A549 (cell line): ENCODE measurements around the gene IFNA14. TPM values are rescaled to one million over a fixed set of nuclear protein-coding genes. Genes with fewer than 3 reads are reported as not detected.

Experiments used
- ATAC-seq, 2 experiments: fragments of 200-7000 bp in 1 of 2; fragments of >200 bp in 1 of 2; cut with Nextera tagmentation in 1 of 2; cut with Tn5 transposase in 1 of 2; 3 replicates each; pipeline versions ENCODE4 v1.8.0 to v1.9.1; 2018 to 2020; ENCODE audit warnings: mild to moderate bottlenecking in 1 of 2, moderate library complexity in 1 of 2
- CTCF ChIA-PET: fragments of 300-600 bp; sonication (Branson Sonifier 250); formaldehyde crosslinking; extraction: SDS; loops from one replicate; lab custom pipeline; 2021; ENCODE audit warnings: antibody characterized with exemption, inconsistent platforms; lab: Yijun Ruan, JAX
- POLR2A ChIA-PET: fragments of 350-600 bp; formaldehyde crosslinking; extraction: SDS; loops from one replicate; lab custom pipeline; 2021; ENCODE audit warnings: antibody characterized with exemption, inconsistent platforms; lab: Yijun Ruan, JAX
- DNase-seq, 2 experiments: peaks; one replicate each; pipeline versions ENCODE4 v3.0.0 to v3.0.0-alpha.2; 2011 to 2016; ENCODE audit warnings: low read depth in 1 of 2, low spot score in 1 of 2
- FAIRE-seq: peaks from 2 replicates; lab custom pipeline; 2011; peaks lifted over from hg19 to GRCh38; lab: Jason Lieb, UNC
- H3K27ac ChIP-seq, 2 experiments: fragments of >200 bp; sonication (Bioruptor Twin); formaldehyde crosslinking; 3 replicates each; pipeline ENCODE4 v1.5.1; 2016 to 2017
- H3K4me1 ChIP-seq: fragments of >200 bp; sonication (Bioruptor Twin); formaldehyde crosslinking; 3 replicates; pipeline ENCODE4 v1.6.1; 2016
- H3K4me2 ChIP-seq: fragments of >200 bp; sonication (Bioruptor Twin); formaldehyde crosslinking; 3 replicates; pipeline ENCODE4 v1.6.1; 2016
- H3K4me3 ChIP-seq: fragments of >200 bp; sonication (Bioruptor Twin); formaldehyde crosslinking; 3 replicates; pipeline ENCODE4 v1.5.1; 2016
- H3K9me3 ChIP-seq: fragments of >200 bp; sonication (Bioruptor Twin); formaldehyde crosslinking; 3 replicates; pipeline ENCODE4 v1.6.1; 2016
- ATOH8 ChIP-seq: fragments of 250-450 bp; sonication (Bioruptor Pico); IDR thresholded peaks from 2 replicates; pipeline ENCODE4 v1.5.0; 2020; ENCODE audit warnings: low read depth, mild to moderate bottlenecking, moderate library complexity
- BCL3 ChIP-seq: fragments of >200 bp; sonication (Bioruptor Twin); formaldehyde crosslinking; IDR thresholded peaks from 3 replicates; pipeline ENCODE4 v1.6.1; 2016
- CBX8 ChIP-seq: fragments of 200-600 bp; sonication (generic); IDR thresholded peaks from 2 replicates; pipeline ENCODE4 v1.6.1; 2016
- CHD4 ChIP-seq: fragments of 200-600 bp; sonication (generic); IDR thresholded peaks from 2 replicates; pipeline ENCODE4 v1.6.1; 2016; ENCODE audit warnings: antibody characterized with exemption, mild to moderate bottlenecking, borderline replicate concordance
- CTCF ChIP-seq: fragments of >200 bp; sonication (Bioruptor Twin); formaldehyde crosslinking; IDR thresholded peaks from 3 replicates; pipeline ENCODE4 v1.5.1; 2016
- E2F6 ChIP-seq: IDR thresholded peaks from 2 replicates; pipeline ENCODE4 v1.6.1; 2012; ENCODE audit warnings: low read depth, borderline replicate concordance
- EHF ChIP-seq: fragments of 250-450 bp; sonication (Bioruptor Pico); IDR thresholded peaks from 2 replicates; pipeline ENCODE4 v1.5.0; 2020; ENCODE audit warnings: mild to moderate bottlenecking
- ELK1 ChIP-seq: fragments of 150-350 bp; IDR thresholded peaks from 2 replicates; pipeline ENCODE4 v1.6.1; 2014; ENCODE audit warnings: low read depth, mild to moderate bottlenecking, low read length
- EP300 ChIP-seq, 2 experiments: fragments of >200 bp; sonication (Bioruptor Twin); formaldehyde crosslinking; IDR thresholded peaks; 2 replicates in 1 of 2; 3 replicates in 1 of 2; pipeline ENCODE4 v1.6.1; 2016 to 2017
- FOSB ChIP-seq: fragments of 250-450 bp; sonication (Bioruptor Pico); IDR thresholded peaks from 2 replicates; pipeline ENCODE4 v1.5.0; 2020; ENCODE audit warnings: mild to moderate bottlenecking, moderate library complexity
- FOSL2 ChIP-seq, 2 experiments: fragments of 450-650 bp in 1 of 2; fragments of >200 bp in 1 of 2; sonication (Bioruptor Twin) in 1 of 2; formaldehyde crosslinking; IDR thresholded peaks; 2 replicates each; pipeline versions ENCODE4 v1.5.0 to v1.6.1; 2016 to 2020; ENCODE audit warnings: mild to moderate bottlenecking in 1 of 2, moderate library complexity in 1 of 2
- GATA3 ChIP-seq: IDR thresholded peaks from 2 replicates; pipeline ENCODE4 v1.6.1; 2012; ENCODE audit warnings: borderline replicate concordance
- HES2 ChIP-seq: fragments of >200 bp; sonication (Bioruptor Twin); formaldehyde crosslinking; IDR thresholded peaks from 2 replicates; pipeline ENCODE4 v1.6.1; 2016
- HOXB5 ChIP-seq: fragments of 250-450 bp; sonication (Bioruptor Pico); IDR thresholded peaks from 2 replicates; pipeline ENCODE4 v1.5.0; 2020; ENCODE audit warnings: mild to moderate bottlenecking, moderate library complexity
- JUN ChIP-seq, 2 experiments: fragments of >200 bp; sonication (Bioruptor Twin); formaldehyde crosslinking; IDR thresholded peaks; 2 replicates in 1 of 2; 3 replicates in 1 of 2; pipeline ENCODE4 v1.6.1; 2016 to 2017
- JUNB ChIP-seq: fragments of >200 bp; sonication (Bioruptor Twin); formaldehyde crosslinking; IDR thresholded peaks from 2 replicates; pipeline ENCODE4 v1.6.1; 2016
- KDM1A ChIP-seq: fragments of 200-600 bp; sonication (generic); IDR thresholded peaks from 2 replicates; pipeline ENCODE4 v1.6.1; 2016; ENCODE audit warnings: low read depth, mild to moderate bottlenecking
- MAZ ChIP-seq: fragments of 150-350 bp; IDR thresholded peaks from 2 replicates; pipeline ENCODE4 v1.6.1; 2014; ENCODE audit warnings: antibody characterized with exemption, low read depth, low read length, borderline replicate concordance
- MYC ChIP-seq: IDR thresholded peaks from 2 replicates; pipeline ENCODE4 v1.6.1; 2012; ENCODE audit warnings: mild to moderate bottlenecking, inconsistent platforms, low read length, improper control_type of control experiment, borderline replicate concordance
- RAD21 ChIP-seq, 2 experiments: fragments of >200 bp in 1 of 2; sonication (Bioruptor Twin) in 1 of 2; formaldehyde crosslinking in 1 of 2; IDR thresholded peaks in 1 of 2; conservative IDR thresholded peaks in 1 of 2; 2 replicates in 1 of 2; 3 replicates in 1 of 2; pipeline ENCODE4 v1.6.1; 2012 to 2018; ENCODE audit warnings: inconsistent platforms in 1 of 2
- RARB ChIP-seq: fragments of 250-450 bp; sonication (Bioruptor Pico); IDR thresholded peaks from 2 replicates; pipeline ENCODE4 v1.8.0; 2021; ENCODE audit warnings: mild to moderate bottlenecking, moderate library complexity
- RCOR1 ChIP-seq: fragments of 150-350 bp; IDR thresholded peaks from 2 replicates; pipeline ENCODE4 v1.6.1; 2014; ENCODE audit warnings: antibody characterized with exemption, low read length, low read depth
- SMC3 ChIP-seq: fragments of >200 bp; sonication (Bioruptor Twin); formaldehyde crosslinking; IDR thresholded peaks from 3 replicates; pipeline ENCODE4 v1.6.1; 2018; ENCODE audit warnings: inconsistent platforms
- SREBF2 ChIP-seq: fragments of 450-650 bp; IDR thresholded peaks from 2 replicates; pipeline ENCODE4 v1.6.1; 2014; ENCODE audit warnings: mild to moderate bottlenecking, moderate library complexity
- TFCP2L1 ChIP-seq: fragments of 250-450 bp; sonication (Bioruptor Pico); IDR thresholded peaks from 2 replicates; pipeline ENCODE4 v1.5.0; 2021; ENCODE audit warnings: mild to moderate bottlenecking
- ZFP36 ChIP-seq: fragments of 450-650 bp; IDR thresholded peaks from 2 replicates; pipeline ENCODE4 v1.6.1; 2014; ENCODE audit warnings: borderline replicate concordance; ENCODE audit not compliant: partially characterized antibody
- ZSCAN20 ChIP-seq: fragments of 250-450 bp; sonication (Bioruptor Pico); IDR thresholded peaks from 2 replicates; pipeline ENCODE4 v1.8.0; 2022; ENCODE audit warnings: mild to moderate bottlenecking, moderate library complexity
- WGBS: methylation state at CpG from one replicate; pipeline ENCODE4 v1.1.6; 2017; ENCODE audit errors: missing lambda C conversion rate; 5-methylcytosine and 5-hydroxymethylcytosine counted together
- polyA plus RNA-seq, 4 experiments: library from polyadenylated mRNA; depleted of rRNA in 3 of 4; stranded (reverse); fragments of >200 nt; fragmentation: RNase III in 1 of 4; extraction: RNeasy Plus Mini Kit Qiagen cat#74134 plus additional on column Dnase treatment in 1 of 4; gene quantifications; 2 replicates in 3 of 4; 3 replicates in 1 of 4; pipeline ENCODE4 v1.2.3, GENCODE V29; 2011 to 2017

IFNA14 gene
- polyA plus RNA-seq, 2 of the 4 experiments (the other 2 are of a cell fraction) = not detected

GRCh38 chr9:21252721-21253547, 13.1 kb upstream of the IFNA14 start:
- peak; percentile 40 to 42 for DNase-seq
- POLR2A ChIA-PET = no interaction called here
- H3K4me3 ChIP-seq = no peak overlapping the region
- H3K4me1 ChIP-seq = no peaks in the 10 kb centered on the region
- peak; percentile 40; the same call in 2 of the 3 replicates for TF ChIP-seq SMC3
- no peak for TF ChIP-seq TFCP2L1 (CRISPR knock-in tag)
- no peak for TF ChIP-seq BCL3
- no peak for TF ChIP-seq MYC
- no peak for TF ChIP-seq HOXB5 (CRISPR knock-in tag)
- no peak for TF ChIP-seq E2F6
- no peak for TF ChIP-seq FOSB (CRISPR knock-in tag)
- no peak for TF ChIP-seq ELK1
- TF ChIP-seq FOSL2 (IDR thresholded peaks at IDR 0.05) = no peak
- no peak for TF ChIP-seq FOSL2 (CRISPR knock-in tag; IDR thresholded peaks at IDR 0.05)
- TF ChIP-seq CTCF = peak; percentile 64
- TF ChIP-seq EHF (CRISPR knock-in tag) = no peak
- no peak for TF ChIP-seq CHD4
- peak; percentile 56 to 69 for TF ChIP-seq RAD21 (conservative IDR thresholded peaks at IDR 0.05 in 1 of 2, IDR thresholded peaks at IDR 0.05 in 1 of 2)
- no peak for TF ChIP-seq MAZ
- TF ChIP-seq, all 56 proteins: peak for 3
- H3K9me3 ChIP-seq = no peaks in the 10 kb centered on the region; the same call in 2 of the 3 replicates
- peak; percentile 76 for FAIRE-seq
- CTCF ChIA-PET = interaction anchor here (0.6 to 5.1 kb wide), 20 partner anchors 12 to 1427 kb away, joined by 3 to 40 read pairs (median 6); no protein-coding TSS in a partner anchor
- peak; percentile 90 to 94 for ATAC-seq
- 0% methylated on average over 3 of the region's 3 CpGs for WGBS
- H3K27ac ChIP-seq = no peak overlapping the region
- peak overlapping the region; percentile 48 for H3K4me2 ChIP-seq

- 1% methylated on average over 4 of the region's 4 CpGs for WGBS
- Histone ChIP-seq H3K4me1 (no peaks in the 10 kb centered on the region), H3K9me3 (no peaks in the 10 kb centered on the region; the same call in 2 of the 3 replicates), H3K27ac (no peak overlapping the region), H3K4me2 (no peak overlapping the region), H3K4me3 (no peak overlapping the region)
- ATAC-seq (0 out of 6 replicates have a peak, but pooled peaks of 1 of the 2 experiments have one; percentile 28), FAIRE-seq (no peak), DNase-seq (no peak)
- POLR2A ChIA-PET = no interaction called here
- CTCF ChIA-PET = interaction anchor here (0.7 to 5.1 kb wide), 8 partner anchors 13 to 537 kb away, joined by 4 to 40 read pairs (median 10); no protein-coding TSS in a partner anchor
- TF ChIP-seq JUN (IDR thresholded peaks at IDR 0.05) (no peak), GATA3 (no peak), ZFP36 (no peak), FOSL2 (IDR thresholded peaks at IDR 0.05) (no peak), FOSL2 (CRISPR knock-in tag; IDR thresholded peaks at IDR 0.05) (no peak), MYC (no peak), RCOR1 (no peak), HES2 (no peak), JUNB (no peak), RARB (no peak), ATOH8 (CRISPR knock-in tag) (no peak), EP300 (IDR thresholded peaks at IDR 0.05) (no peak), HOXB5 (CRISPR knock-in tag) (no peak), SREBF2 (no peak), CHD4 (no peak), KDM1A (no peak), CBX8 (no peak), ZSCAN20 (CRISPR knock-in tag) (no peak)
Observed at GRCh38 chr9:21251638-21252037, 11.8 kb upstream of the IFNA14 start.
